Prostate gland (tissue), 2 donors: ENCODE results near the gene KRTCAP3. TPM values are rescaled to one million over a fixed set of nuclear protein-coding genes. Genes with fewer than 3 reads are reported as not detected.

ENCODE experiments used
- DNase-seq: peaks from one replicate; pipeline ENCODE4 v3.0.0-alpha.2; 2019; ENCODE audit warnings: low spot score
- H3K27ac ChIP-seq, 2 donors: fragments of 200-600 bp; sonication (generic); 2 replicates each; pipeline ENCODE4 v1.5.1; 2017 to 2019
- H3K27me3 ChIP-seq: fragments of 200-600 bp; sonication (generic); replicated peaks from 2 replicates; pipeline ENCODE4 v1.5.1; 2019; ENCODE audit not compliant: insufficient read depth
- H3K36me3 ChIP-seq, 2 donors: fragments of 200-600 bp; sonication (generic); 1 replicate in 1 of 2; 2 replicates in 1 of 2; pipeline versions ENCODE4 v1.5.1 to v1.8.1; 2017 to 2019
- H3K4me1 ChIP-seq: fragments of 200-600 bp; sonication (generic); replicated peaks from 2 replicates; pipeline ENCODE4 v1.5.1; 2019
- H3K4me3 ChIP-seq, 2 donors: fragments of 200-600 bp; sonication (generic); 2 replicates each; pipeline ENCODE4 v1.5.1; 2017 to 2019
- H3K9me3 ChIP-seq: fragments of 200-600 bp; sonication (generic); 2 replicates; pipeline ENCODE4 v1.5.1; 2017
- CTCF ChIP-seq, 4 experiments: fragments of 200-600 bp in 2 of 4; fragments of 450-650 bp in 2 of 4; sonication (generic) in 2 of 4; IDR thresholded peaks; 1 replicate in 3 of 4; 2 replicates in 1 of 4; pipeline ENCODE4 v1.5.1; 2016 to 2019; ENCODE audit warnings: antibody characterized with exemption in 4 of 4, mild to moderate bottlenecking in 2 of 4, moderate library complexity in 2 of 4
- POLR2A ChIP-seq: fragments of 450-650 bp; IDR thresholded peaks from one replicate; pipeline ENCODE4 v1.6.1; 2016; ENCODE audit warnings: antibody characterized with exemption, mild to moderate bottlenecking
- POLR2AphosphoS5 ChIP-seq: sonication (generic); formaldehyde crosslinking; IDR thresholded peaks from one replicate; pipeline ENCODE4 v1.6.1; 2017; ENCODE audit warnings: antibody characterized with exemption
- WGBS: methylation state at CpG from one replicate; pipeline ENCODE4 v1.1.5; 2018; 5-methylcytosine and 5-hydroxymethylcytosine counted together
- intact Hi-C: fragments of 100-400 bp; cut with DNase I; formaldehyde crosslinking; loops from one replicate; pipeline ENCODE4 v1.14.2; 2022
- small RNA-seq, 2 donors: library from RNA; depleted of rRNA; stranded (forward); fragments of <200 nt; gene quantifications; one replicate each; pipeline ENCODE3, GENCODE V24; 2016
- total RNA-seq, 2 donors: library from RNA; depleted of rRNA; stranded (reverse); fragments of >200 nt; gene quantifications; one replicate each; pipeline ENCODE4 v1.1.0, GENCODE V29; 2016

KRTCAP3 gene
- total RNA-seq, 2 donors from 2014 or later: 31.4 to 147 TPM

DNA sequence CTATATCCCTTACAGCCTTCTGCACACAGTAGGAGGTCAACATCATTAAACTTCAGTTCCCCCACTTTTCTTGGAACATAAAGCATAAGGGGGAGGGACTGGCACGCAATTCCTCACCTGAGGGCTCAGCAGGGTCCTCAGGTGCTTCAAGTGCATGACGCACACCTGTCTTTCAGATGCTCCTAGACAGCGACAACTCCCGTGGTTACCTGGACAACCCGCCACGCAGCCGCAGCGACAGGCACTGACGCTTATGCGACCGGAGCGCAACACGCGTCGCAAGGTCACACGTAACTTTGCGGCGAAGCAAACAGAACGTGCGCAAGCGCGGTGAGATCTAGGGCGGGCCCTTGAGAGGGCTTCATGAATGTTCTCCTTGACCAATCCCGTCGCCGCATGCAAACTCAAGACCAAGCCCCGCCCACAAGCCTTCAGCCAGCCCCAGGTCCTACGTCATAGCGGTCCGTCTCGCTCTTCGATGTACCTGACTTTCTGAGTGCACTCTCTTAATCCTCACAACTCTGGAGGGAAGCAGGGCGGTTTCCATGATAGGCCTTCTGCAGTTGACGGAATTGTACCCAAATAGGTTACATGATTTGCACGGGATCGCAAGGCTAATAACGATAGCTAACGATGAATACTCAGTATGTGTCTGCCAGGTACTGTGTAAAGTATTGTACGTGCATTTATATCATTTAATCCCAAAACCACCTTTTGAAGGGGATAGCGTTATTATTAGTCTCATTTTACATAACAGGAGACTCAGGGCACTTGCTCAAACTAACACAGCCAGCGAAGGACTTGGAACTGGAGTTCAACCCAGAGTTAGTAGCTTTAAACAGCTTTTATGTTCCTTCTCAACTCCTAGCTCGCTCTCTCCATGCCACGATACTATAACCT, 47.6 kb downstream of the KRTCAP3 start, which contains the start of gene IFT172:
Gene IFT172 (minus strand): TSS at position 246 of the 900 bp plus-strand sequence. CDS start 90 bp downstream, at position 156.
- peak; percentile 100 for DNase-seq
- Histone ChIP-seq H3K4me1 (no peaks in the 10 kb centered on the region), H3K27me3 (no peaks in the 10 kb centered on the region), H3K36me3 (no peaks in the 10 kb centered on the region), H3K27ac (peak within 1 kb of the TSS; percentile 66 to 80), H3K4me3 (peak within 1 kb of the TSS; percentile 27 to 45), H3K9me3 (no peaks in the 10 kb centered on the region)
- TF ChIP-seq POLR2A (peak; percentile 83), POLR2AphosphoS5 (peak; percentile 99), CTCF (IDR thresholded peaks at IDR 0.05) (peak in 1 of 4 experiments; percentile 3)
- WGBS: 7% methylated on average over 43 of the region's 43 CpGs
- intact Hi-C loops: loop anchor here (5.0 kb wide), 1 partner anchor 93 kb away; the partner anchor contains the start of gene ZNF512

- intact Hi-C loops: loop anchor here (5.0 kb wide), 1 partner anchor 90 kb away; the partner anchor contains the start of gene ZNF512
- no peak for TF ChIP-seq CTCF (IDR thresholded peaks at IDR 0.05)
- 88% methylated on average over 4 of the region's 4 CpGs for WGBS
- Histone ChIP-seq H3K4me3 (no peak overlapping the region), H3K27me3 (no peaks in the 10 kb centered on the region), H3K9me3 (no peaks in the 10 kb centered on the region), H3K36me3 (no peaks in the 10 kb centered on the region), H3K4me1 (peaks cover 2% of the 10 kb centered on the region), H3K27ac (no peak overlapping the region)
- no peak for DNase-seq
Measured at GRCh38 chr2:27492557-27492956, 50.4 kb downstream of the KRTCAP3 start.

GRCh38 chr2:27493948-27494283, 51.7 kb downstream of the KRTCAP3 start:
- peak overlapping the region; percentile 60 to 68 for H3K27ac ChIP-seq
- H3K4me1 ChIP-seq: peaks cover 2% of the 10 kb centered on the region
- no peaks in the 10 kb centered on the region for H3K27me3 ChIP-seq
- DNase-seq: no peak
- TF ChIP-seq POLR2A: no peak
- TF ChIP-seq CTCF (IDR thresholded peaks at IDR 0.05): no peak
- no peak for TF ChIP-seq POLR2AphosphoS5
- H3K36me3 ChIP-seq: no peaks in the 10 kb centered on the region
- WGBS: 95% methylated on average over 13 of the region's 13 CpGs
- no peak overlapping the region for H3K4me3 ChIP-seq
- no peaks in the 10 kb centered on the region for H3K9me3 ChIP-seq
- intact Hi-C loops: loop anchor here (5.0 kb wide), 1 partner anchor 88 kb away; the partner anchor contains the start of gene ZNF512

Small RNAs within 50 kb of the gene (small RNA-seq; reads per million reads assigned to genes)
- gene RNU6-986P: 0 reads per million in 2 donors

Other genes starting within 250 kb of the KRTCAP3 start
- gene ATRAID, start 230.3 kb upstream of the KRTCAP3 start, total RNA-seq: 100 to 1,000 TPM; 217 to 222 TPM
- 10 to 100 TPM; 23.9 to 65.2 TPM for gene SLC5A6, start 230.1 kb upstream of the KRTCAP3 start, total RNA-seq
- gene CAD, start 225.0 kb upstream of the KRTCAP3 start, total RNA-seq: 10 to 100 TPM; 16.0 to 63.6 TPM
- gene SLC30A3, start 179.3 kb upstream of the KRTCAP3 start, total RNA-seq: 100 to 1,000 TPM in 1 of 2 donors, not detected in 1; 102 TPM
- gene DNAJC5G, start 166.9 kb upstream of the KRTCAP3 start, total RNA-seq: 10 to 100 TPM in 1 of 2 donors, not detected in 1; 16.1 TPM
- gene TRIM54, start 160.0 kb upstream of the KRTCAP3 start, total RNA-seq: 10 to 100 TPM in 1 of 2 donors, 1 to 10 TPM in 1; 2.8 to 17.9 TPM
- 10 to 100 TPM in 1 of 2 donors, 1 to 10 TPM in 1; 4.2 to 11.2 TPM for gene UCN, start 133.9 kb upstream of the KRTCAP3 start, total RNA-seq
- gene MPV17, start 119.3 kb upstream of the KRTCAP3 start, total RNA-seq: 10 to 100 TPM; 82.5 to 90.3 TPM
- gene GTF3C2, start 85.6 kb upstream of the KRTCAP3 start, total RNA-seq: 10 to 100 TPM; 41.2 to 66.1 TPM
- 10 to 100 TPM; 46.9 to 51.8 TPM for gene EIF2B4, start 72.0 kb upstream of the KRTCAP3 start, total RNA-seq
- gene SNX17, start 71.8 kb upstream of the KRTCAP3 start, total RNA-seq: 100 to 1,000 TPM; 127 to 134 TPM
- gene ZNF513, start 61.6 kb upstream of the KRTCAP3 start, total RNA-seq: 10 to 100 TPM in 1 of 2 donors, 1 to 10 TPM in 1; 9.0 to 22.0 TPM
- 10 to 100 TPM; 57.2 to 65.4 TPM for gene PPM1G, start 32.8 kb upstream of the KRTCAP3 start, total RNA-seq
- gene NRBP1, start 13.8 kb upstream of the KRTCAP3 start, total RNA-seq: 10 to 100 TPM; 42.9 to 83.4 TPM
- gene IFT172, start 47.4 kb downstream of the KRTCAP3 start, total RNA-seq: 10 to 100 TPM; 32.6 to 42.8 TPM
- gene FNDC4, start 52.8 kb downstream of the KRTCAP3 start, total RNA-seq: 10 to 100 TPM; 24.1 to 30.6 TPM
- gene GCKR, start 54.5 kb downstream of the KRTCAP3 start, total RNA-seq: under 1 TPM in 1 of 2 donors, not detected in 1; 0.87 TPM
- gene ZNF512, start 140.7 kb downstream of the KRTCAP3 start, total RNA-seq: 10 to 100 TPM; 31.4 to 55.6 TPM
- 1 to 10 TPM; 6.2 to 8.3 TPM for gene CCDC121, start 186.6 kb downstream of the KRTCAP3 start, total RNA-seq
- gene GPN1, start 186.7 kb downstream of the KRTCAP3 start, total RNA-seq: 10 to 100 TPM; 27.7 to 34.5 TPM
- 10 to 100 TPM; 18.6 to 34.2 TPM for gene SUPT7L, start 221.2 kb downstream of the KRTCAP3 start, total RNA-seq
- 10 to 100 TPM; 19.8 to 37.9 TPM for gene SLC4A1AP, start 221.5 kb downstream of the KRTCAP3 start, total RNA-seq